DLD1 (cell line): ENCODE measurements around the gene CDCA8.

Experiments
- in situ Hi-C: cut with HindIII; loops from 2 replicates; pipeline ENCODE4 v1.10.0; 2017; ENCODE audit warnings: low sequenced_read_pairs

Gene CDCA8

DNA sequence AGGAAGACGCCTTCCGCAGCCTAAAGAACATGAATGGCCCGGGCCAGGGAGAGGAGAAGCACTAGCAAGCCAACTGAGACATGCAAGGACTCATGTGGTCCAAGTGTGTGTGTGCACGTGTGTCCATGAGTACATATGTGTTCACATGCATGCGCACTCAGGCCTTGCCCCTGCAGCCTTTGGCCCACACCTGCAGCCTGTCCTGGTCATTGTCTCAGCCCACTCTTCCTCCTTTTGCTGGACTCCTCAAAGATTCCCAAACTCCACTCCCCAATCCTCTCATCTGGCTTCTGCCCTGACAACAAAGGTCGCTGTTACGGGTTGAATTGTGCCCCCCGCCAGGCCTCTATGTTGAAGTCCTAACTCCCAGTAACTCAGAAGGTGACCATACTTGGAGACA lies 21.9 kb downstream of the CDCA8 start:
- in situ Hi-C loops, result no loop called here

DNA sequence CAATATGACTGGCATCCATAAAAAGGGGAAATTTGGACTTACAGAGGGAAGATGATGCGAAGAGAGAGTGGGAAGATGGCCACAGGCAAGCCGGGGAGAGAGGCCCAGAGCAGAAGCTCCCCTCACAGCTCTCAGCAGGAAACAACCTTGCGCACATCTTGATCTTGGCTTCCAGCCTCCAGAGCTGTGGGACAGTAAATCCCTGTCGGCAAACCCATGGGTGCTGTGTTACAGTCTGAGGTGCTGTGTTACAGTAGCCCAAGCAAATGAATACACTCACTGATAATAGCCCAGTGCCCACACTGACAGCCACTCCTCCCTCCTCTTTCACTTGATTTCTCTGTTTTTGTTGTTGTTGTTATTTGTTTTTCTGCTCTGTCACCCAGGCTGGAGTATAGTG lies 22.4 kb downstream of the CDCA8 start:
- in situ Hi-C loops, result no loop called here

DNA sequence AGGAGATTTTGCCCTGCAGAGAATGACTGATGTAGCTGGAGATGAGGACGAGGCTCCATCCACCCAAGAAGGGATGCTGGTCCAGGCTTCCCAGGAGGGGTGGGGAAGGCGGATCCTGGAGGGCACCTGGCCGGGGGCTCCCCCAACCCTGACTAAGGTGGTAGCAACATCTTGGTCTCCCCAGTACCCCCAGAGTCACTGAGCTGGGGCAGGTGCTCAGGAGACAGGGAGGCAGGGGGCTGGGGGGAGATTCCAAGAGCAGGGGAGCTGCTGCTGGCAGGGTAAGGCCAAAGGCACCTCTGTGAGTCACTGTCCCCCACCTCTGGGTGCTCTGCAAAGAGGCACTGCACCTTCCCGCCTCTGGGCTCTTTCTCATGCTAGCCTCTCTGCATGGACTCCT lies 24.0 kb downstream of the CDCA8 start:
- in situ Hi-C loops, result no loop called here

DNA sequence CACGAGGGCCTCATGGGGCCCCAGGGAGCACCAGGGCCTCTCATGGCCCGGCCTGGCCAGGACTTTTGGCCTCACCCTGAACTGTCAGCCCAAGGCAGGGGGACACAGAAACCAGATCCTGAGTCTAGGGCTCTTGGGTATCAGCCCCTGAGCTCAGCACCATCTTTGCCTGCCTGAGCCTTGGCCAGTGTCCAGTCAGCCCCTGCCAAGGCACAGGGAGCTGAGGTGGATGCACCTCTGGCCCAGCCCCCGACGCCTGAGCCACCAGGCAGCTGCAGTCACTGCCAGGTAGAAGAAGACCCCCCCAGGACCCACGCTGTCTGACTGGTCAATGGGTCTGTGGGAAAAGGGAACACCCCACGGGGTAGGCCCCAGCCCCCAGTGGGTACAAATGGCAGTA lies 25.3 kb downstream of the CDCA8 start:
- in situ Hi-C loops, result no loop called here

DNA sequence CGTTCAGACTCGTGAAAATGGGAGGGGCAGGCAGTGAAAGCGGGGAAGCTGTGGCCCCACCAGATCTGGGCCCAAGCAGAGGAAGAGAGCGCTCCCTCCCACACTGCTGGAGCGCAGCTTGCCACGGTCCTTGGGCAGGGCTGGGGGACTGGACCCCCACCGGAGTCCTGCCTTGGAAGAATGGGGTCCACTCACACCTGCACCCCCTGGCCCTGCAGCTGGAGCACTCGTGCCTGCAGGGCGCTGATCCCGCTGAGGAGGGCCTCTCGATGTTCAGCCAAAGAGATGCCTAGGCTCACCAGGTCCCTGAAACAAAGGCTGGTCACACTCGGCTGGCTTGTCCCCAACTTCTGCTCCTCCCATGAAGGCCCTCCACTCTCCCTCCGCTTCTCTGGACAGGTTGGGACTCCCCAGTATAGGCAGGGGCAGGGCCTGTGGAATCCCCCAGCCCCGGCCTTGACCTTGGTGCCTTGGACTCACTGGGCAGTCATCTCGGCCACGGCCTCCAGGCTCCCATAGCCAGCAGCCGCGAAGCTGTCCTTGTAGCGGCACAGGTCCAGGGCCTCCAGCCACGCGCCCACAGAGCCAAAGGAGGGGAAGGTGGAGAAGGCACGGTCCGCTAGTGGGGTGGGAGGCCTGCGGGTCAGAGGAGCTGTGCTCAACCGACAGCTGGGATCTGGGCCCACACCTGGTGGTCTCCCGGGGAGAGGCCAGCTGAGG lies 26.0 kb downstream of the CDCA8 start:
- in situ Hi-C loops, result no loop called here

DNA sequence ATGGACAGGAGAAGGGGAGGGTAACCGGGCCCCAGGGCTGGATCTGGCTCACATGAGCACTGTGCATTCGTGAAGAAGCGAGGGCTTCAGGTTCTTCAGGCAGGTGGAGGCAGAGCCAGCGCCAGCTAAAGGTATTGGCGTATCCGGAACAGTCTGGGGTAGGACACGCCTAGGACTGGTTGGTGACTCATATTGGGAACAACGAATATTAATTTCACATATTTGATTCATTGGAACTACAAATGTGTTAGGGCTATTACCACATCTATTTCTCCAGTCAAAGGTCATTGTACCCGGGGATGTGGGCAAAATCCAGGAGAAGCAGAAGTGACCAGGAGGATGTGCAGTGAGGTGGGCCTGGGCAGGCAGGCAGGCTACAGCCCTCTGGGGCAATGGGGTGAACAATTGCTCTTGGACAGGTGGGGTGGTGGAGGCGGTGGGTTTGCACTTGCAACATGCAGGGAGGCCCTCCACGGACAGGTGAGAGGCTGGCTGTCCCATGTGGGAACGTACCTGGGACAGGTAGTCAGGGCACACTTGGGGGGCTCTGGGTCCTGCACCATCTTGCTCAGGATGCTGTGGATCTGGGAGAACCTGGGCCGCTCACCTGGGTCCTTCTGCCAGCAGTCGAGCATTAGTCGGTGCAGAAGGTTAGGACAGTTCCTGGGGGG lies 26.7 kb downstream of the CDCA8 start:
- in situ Hi-C loops, result no loop called here

DNA sequence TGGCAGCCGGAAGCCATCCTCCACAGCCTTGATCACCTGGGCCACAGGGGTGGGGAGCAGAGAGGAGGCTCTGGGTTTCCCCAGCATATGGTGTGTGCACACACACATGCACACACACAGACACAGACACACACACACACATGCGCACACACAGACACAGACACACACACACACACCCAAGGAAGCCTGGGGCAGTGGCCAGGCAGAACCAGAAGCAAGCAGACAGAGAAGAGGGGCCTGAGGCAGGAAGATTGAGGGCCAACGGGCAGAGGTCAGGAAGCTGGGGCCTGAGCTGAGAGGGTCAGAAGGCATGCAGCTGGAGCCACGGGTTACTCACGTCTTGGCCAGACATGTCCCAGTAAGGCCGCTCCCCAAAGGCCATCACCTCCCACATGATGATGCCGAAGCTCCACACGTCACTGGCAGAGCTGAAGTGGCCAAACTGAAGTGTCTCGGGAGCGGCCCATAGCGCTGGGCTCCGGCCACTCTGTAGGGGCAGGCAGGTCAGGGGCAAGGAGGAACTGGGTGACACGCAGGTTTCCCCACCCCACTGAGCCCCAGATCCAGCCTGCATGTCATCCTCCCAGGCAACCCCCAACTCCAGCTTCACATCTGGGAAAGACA lies 27.4 kb downstream of the CDCA8 start:
- in situ Hi-C loops, result no loop called here

DNA sequence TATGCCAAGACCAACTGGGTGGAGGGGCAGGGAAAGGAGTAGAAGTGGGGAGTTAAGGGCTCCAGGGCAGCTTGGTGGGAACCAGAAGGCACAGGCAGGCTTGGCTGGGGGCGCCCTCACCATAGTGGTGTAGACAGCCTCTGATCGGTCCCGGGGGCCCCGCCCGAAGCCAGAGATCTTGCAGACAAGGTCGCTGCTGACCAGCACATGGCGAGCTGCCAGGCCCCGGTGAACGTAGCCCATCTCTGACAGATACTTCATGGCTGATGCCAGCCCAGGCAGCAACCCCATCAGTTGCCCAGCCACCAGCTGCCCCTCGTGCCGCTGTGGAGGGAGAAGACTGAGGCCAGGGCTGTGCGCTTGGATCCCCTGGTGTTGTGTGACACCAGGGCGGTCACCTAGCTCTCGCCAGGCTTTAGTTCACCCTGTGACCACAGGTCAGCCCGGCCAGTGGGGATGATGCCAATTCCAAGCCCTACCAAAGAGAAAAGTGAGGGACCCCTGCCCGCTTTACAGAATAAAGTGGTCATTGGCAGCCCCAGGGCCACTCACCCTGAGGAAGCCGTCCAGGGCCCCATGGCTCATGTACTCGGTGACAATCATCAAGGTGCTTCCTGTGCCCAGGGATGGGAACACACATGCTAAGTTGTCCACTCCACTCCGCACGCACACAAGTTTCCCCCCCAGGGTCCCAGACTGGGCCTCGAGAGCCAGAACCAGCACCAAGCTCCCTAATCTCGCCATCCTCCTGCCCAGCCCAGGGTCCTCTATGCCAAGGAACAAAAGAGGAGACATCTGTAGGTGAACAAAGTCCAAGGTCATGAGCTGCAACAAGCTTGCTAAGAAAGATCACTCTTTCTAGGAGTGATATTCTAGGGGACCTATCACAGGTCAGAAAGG lies 28.2 kb downstream of the CDCA8 start:
- in situ Hi-C loops, result no loop called here

DNA sequence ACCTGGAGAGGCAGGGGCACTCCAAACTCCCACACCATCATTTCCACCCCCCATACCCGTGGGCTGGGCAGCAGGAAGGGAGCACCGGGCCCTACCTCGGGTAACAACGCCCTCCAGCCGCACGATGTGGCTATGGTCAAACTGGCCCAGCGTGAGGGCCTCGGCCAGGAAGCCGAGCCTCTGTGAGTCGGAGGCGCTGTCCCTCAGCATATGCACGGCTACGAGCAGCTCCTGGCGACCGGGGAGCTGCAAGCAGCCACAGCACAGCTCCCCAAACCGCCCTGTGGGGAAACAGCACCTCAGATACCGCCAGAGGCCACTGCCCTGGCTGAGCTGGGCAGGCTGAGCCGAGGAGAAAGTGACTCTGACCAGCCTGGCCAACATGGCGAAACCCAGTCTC lies 29.2 kb downstream of the CDCA8 start:
- in situ Hi-C loops, result no loop called here

DNA sequence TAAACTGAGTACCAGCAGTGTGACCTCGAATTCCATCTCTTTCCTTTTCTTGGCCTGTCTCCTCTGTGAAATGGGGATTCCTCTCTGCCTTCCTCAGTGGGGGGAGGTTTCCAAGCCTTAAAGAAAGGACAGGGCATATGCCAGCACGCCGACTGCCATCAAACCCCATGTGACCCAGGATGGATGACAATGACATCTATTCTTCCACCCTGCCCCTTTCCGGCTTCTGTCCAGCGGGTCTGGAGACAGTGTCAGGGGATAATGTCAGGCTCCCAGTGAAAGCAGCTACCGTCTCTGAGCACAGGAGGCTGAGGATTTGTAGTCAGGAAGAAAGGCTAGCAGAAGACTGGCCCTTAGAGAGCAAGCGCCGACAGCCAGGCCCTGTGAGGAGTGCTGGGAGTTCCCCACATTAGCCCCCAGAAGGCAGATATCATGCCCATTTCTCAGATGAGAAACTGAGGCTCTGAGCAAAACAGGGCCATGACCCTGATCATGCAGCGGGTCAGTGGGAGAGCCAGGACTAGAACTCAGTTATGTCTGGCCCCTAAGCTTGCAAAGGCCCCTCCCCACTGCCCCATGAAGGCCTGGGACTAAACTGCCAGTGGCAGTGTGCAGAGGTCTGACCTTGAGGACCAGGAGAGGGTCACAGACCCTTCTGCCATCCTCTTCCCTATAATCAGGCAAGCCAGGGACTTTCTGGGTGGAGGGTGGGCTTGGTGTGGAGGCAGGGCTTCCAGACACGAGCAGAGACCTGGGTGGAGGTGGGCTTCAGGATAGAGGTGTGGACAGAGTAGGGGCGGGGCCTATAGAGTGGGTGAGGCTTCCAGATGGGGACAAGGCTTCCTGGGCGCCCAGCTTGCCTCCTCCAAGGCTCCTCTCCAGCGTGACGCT lies 30.1 kb downstream of the CDCA8 start:
- in situ Hi-C loops, result no loop called here

DNA sequence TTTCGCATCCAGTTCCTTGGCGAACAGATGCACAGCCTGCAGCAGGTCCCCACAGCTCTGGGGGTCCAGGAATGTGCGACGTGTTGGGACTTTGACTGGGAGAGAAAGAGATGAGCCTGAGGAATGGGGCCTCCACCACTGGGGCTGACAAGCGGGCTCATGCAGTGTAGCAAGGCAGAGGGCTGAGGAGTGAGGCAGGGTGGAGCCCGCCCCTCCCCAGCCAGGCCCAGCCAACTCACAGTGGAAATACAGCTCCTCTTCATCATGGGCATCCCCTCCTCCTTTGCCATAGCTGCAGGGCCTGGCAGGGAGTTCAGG lies 30.7 kb downstream of the CDCA8 start:
- in situ Hi-C loops, result no loop called here

DNA sequence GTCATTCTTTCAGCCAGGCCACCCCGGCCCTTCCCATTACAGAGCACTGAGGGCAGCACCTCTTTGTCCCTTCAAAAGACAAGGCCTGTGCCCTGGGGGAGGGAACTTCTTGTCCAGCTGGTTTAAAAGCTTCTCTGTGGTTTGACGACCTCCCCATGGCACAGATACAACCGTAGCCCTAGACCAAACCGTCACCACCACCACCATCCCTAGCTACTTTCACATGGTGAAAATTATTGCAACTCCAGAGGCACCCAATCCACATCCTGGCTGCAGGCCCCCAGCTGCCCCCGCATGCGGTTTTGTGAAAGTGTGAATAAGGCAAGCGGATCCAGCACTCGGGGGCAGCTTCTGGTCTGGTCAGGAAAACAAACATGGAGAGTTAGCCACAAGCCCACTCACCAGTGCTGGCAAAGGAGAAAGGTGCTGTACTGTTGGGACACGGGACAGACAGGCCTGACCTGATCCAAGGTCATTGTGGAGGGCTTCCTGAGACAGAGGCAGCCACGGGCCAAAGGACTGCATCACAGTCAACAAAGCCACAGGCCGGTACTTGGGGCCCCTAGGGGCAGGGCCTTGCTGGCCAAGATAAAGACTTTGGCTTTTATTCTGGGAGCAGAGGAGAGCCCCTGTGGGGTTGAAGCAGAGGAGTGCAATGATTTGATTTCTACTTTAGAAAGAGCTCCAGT lies 31.2 kb downstream of the CDCA8 start:
- in situ Hi-C loops, result no loop called here

DNA sequence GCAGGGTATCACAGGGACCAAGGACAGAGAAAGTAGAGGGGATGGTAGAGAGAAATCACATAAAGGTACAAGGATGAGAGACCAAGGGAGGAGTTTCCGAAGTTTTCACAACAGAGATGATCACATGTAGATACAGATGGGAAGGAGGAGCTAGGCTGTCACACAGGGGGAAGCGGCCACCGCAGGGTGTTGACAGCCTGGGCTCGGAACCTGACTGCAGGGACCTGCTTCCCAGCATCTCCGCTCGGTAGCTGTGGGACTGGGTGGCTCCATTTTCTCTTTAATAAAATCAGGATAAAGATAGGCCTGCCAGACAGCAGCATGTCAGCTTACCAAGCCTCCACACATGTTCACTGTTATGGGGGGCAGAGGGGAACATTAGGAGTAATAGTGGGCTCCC lies 32.3 kb downstream of the CDCA8 start:
- in situ Hi-C loops, result no loop called here

DNA sequence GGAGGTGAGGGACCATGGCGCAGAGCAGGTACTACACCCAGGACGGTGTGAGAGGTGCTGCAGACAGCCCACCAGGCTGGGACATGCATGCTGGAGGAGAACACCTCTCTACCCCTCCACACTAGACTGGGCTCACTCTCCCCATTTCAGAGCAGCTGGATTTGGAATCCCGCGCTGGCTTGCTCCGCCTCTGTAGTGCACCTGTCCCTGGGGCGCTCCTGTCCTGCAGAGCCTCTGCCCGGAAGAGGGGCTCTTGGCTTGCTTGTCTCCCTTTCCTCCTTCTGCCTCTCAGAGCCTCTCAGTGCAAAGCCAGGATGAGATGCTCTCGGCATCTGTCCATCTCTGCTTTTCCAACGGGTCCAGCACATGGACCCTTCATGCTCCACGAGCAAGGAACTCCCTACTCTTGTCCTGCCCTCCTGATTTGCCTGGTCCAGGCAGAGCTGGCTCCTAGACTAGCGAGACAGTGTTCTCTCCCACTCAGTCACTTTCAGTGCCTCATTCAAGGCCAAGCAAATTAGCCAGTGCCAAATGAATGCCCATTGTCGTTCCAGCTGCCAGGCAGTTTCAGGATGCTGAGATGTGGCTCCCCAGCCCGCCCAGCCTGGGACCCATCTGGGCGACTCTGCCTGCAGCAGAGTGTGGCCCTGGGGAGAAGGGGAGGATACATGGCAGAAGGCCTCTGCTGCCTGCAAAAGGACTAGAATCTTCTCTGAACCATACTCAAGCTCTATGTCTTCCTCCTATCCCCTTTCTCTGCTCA lies 33.7 kb downstream of the CDCA8 start:
- in situ Hi-C loops, result no loop called here

DNA sequence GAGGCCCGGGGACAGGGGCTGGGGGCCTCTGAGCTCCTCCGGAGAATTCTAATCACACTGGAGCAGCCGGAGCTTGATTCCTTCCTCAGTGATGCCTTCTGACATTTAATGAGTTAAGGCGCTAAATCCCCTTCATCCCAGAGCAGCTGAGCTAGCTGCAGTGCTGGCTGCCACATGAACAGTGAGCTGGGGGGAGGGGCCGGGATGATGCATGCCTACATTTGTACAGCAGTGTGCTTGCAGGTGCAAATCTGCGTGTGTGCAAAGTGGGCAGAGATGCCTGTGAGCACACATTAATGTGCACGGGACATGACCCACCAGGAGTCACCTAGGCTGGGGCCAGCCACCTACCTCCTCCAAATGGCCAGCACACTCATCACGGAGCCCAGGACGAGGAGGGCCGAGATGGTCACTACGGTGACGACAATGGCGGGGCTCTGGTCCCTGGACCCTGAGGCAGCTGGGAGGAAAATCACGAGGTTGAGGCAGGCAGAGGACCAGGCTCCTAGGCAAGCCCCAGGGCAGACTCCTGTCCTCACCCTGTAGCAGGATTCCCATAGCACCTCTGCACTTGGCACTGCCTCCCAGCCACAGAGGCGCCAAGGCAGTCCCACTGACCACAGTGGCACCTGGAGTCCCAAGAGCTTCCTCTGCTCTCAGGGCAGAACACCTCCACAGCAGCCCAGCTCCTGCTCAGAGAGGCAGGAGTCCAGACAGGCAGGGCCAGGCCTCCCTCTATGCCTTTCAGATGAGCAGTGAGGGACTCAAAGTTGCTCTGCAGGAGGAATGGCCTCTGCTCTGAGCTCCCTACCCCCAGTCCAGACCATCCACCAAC lies 34.7 kb downstream of the CDCA8 start:
- in situ Hi-C loops, result no loop called here

DNA sequence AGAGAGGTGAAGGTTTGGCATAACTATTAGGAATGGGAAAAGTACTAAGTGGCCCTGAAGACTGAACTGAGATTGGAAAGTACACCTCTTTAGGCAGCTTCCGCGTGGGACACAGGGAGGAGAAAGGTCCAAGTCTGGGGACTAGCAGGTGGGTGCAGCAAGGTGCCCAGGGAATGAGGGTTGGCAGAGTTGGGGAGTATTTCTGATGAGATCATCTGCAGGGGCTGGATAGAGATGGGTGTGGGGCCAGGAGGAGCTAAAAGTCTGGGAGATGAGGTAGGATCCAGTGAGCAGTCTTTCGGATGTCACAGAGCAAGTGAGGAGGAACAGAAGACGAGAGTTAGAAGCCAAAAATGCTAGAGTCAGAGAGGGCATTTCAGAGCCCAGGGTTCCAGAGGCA lies 36.1 kb downstream of the CDCA8 start:
- in situ Hi-C loops, result no loop called here

DNA sequence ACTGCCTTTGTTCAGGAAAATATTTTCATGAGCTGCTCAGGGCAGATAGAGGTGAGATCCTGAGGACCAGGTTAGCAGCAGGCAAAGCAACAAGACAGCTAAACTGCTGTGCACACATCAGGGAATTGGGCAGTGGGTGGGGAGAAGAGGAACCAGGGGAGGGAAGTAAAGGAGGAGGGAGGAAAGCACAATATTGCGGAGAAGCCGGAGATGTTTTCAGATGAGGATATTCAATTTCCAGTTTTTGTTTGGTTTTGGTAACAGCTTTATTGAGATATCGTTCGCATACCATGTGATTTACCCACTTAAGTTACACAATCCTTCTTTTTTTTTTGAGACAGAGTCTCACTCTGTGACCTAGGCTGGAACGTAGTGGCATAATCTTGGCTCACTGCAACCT lies 38.1 kb downstream of the CDCA8 start:
- in situ Hi-C loops, result no loop called here

DNA sequence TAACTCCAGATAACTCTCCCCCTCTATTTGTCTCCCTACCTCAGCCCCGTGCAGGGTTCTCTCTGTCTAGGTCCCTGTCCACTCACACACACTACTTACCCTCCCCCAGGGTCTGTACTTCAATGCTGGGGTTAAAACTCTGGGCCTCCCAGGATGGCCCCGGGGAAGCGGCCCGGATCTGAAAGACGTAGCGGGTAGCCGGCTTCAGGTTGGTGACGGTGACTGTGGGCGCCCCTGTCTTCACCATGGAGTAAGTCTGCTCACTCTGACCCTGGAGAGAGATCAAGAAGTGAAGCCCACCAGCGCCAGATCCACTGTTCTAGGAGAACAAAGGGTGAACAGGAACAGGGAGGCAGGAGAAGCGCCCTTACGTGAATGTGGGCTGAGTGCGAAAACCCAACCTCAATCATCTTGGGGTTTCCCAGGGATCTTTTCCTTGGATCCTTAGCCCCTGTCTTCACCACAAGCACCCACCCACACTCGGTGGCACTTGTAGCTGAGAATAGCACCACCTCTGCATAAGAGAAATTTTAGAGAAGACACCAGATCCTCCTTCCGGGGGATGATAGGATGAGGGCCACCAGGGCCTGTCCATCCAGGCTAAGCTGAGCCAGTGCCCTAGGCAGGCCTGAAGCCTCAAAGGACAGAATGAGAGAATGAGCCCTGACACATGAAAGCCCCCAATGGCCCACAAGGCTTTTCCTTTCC lies 39.1 kb downstream of the CDCA8 start:
- in situ Hi-C loops, result no loop called here
